GM21390 (cell line): ENCODE measurements around the gene RGS6.

Source experiments
- ATAC-seq: cut with Tn5 transposase; IDR thresholded peaks from one replicate; pipeline ENCODE4 v1.9.1; 2021; ENCODE audit not compliant: unreplicated experiment

The RGS6 gene

DNA sequence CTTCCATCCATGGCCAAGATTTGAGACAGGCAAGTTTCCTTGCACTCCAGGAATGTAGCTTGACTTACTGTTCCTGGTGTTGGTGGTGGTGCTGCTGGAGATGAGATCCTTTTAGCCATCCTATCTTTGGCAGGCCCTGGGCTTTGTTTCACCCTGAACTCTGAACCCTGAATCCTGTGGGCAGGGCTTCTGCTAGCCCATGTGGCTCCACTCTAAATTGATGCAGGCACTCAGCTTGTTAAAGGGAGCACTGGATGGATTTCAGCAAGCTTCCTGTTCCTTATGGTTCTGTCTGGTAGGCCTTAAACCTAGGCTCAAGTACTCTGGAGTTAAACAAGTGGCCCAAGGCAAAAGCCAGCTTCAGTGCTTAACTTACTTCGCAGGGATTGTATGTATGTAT is 138.2 kb downstream of the RGS6 start:
- no peak for ATAC-seq

DNA sequence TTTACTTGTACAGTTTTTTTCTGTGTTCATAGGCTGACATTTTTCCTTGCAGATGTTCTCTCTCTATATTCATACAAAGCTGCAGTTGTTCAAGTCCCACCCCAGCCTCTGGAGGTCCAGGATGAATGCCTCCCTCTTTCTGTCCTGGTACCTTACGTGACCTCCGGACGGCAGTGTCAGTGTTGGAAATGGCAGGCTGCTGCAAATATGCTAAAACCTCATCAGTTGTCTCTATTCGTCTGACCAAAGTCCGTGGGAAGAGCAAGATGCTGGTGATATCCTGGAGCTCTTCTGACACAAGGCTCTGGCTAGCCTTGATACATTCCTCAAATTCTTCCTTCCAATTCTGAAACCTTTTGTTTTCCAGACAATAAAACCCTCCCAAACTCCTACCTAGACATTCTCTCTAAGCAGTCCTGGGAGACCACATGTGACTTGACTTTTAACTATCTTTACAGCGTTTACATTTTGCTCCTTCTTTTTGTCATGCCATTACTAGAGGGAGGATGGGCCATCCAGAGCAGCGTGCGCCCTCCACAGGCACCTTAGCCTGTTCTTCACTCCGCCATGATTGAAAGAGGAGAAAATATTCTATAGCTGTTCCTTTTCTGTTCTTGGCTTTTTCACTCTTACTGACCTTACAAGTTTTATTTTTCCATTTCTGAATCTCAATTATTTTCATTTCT is 143.6 kb downstream of the RGS6 start:
- no peak for ATAC-seq

DNA sequence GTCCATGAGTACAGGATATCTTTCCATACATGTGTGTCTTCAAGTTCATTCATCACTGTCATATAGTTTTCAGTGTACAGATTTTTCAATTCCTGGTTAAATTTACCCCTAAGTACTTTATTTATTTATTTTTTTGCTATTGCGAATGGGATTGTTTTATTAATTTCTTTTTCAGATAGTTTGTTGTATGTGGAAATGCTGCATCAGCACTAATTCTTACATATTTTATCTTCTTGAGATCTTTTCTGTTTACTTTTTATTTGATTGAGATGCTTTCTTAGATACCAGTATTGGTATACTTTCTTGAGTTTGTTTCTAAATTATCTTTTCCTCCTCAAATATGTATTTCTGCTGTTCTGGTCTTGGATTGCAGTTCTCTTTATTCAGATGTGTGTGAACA is 148.9 kb downstream of the RGS6 start:
- ATAC-seq, result no peak

DNA sequence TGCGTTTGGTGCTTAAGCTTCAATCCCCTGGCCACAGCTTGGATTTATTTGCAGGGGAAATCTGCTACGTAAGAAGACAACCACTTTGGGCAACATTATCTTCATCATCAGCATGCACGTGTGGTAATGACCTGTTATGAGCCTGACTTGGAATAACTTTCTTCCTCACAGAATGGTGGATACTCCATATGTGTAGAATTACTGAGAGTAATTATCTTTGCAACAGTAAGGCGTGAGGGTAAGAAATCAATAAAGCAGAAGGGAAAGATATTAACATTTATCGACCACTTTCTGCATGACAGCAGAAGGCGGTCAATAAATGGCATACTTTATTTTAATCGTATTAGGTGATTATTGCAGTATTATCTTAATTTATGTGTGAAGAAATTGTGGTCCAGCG is 152.7 kb downstream of the RGS6 start:
- ATAC-seq, result no peak

GRCh38 chr14:72089625-72090024 is 157.4 kb downstream of the RGS6 start:
- no peak for ATAC-seq

- no peak for ATAC-seq
Measured at GRCh38 chr14:72094844-72095582, 162.8 kb downstream of the RGS6 start.

- ATAC-seq, result no peak
Measured at GRCh38 chr14:72097173-72097783, 165.0 kb downstream of the RGS6 start.

DNA sequence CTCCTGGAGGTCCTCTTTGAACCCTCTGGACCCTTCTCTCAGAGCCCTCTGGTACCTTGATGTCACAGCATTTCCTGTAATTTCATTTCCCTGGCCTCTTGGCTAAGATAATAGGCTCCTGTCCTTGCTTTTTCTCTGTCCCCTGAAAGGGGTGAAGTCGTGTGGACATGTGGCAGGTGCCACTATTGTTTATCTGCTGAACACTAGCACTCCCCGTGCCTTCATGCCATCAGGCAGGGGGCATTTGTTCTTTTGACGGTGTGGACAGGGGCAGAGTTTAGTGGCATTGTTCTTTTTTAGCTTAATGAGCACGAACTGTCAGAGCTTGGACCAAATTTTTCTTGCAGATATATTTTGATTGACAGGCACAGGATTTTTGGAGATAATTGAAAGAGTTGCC is 166.0 kb downstream of the RGS6 start:
- ATAC-seq, result no peak

DNA sequence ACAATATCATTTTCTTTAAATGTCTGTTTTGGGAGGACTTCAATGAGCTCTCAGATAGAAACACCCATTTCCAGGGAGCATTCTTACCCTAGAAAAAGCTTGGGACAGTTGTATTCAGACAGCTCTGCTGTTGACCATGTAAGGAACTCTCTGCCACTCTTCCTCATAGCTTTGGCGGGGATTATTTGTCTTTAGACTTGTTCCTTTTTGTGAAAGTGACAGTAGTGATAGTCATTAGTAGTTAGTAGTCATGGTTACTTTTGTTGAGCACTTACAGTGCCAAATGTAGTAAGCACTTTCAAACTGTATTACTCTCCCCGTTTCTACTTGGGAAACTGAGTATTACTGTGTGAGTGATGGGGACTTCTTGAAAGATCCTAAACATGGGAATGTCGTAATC is 167.3 kb downstream of the RGS6 start:
- no peak for ATAC-seq

DNA sequence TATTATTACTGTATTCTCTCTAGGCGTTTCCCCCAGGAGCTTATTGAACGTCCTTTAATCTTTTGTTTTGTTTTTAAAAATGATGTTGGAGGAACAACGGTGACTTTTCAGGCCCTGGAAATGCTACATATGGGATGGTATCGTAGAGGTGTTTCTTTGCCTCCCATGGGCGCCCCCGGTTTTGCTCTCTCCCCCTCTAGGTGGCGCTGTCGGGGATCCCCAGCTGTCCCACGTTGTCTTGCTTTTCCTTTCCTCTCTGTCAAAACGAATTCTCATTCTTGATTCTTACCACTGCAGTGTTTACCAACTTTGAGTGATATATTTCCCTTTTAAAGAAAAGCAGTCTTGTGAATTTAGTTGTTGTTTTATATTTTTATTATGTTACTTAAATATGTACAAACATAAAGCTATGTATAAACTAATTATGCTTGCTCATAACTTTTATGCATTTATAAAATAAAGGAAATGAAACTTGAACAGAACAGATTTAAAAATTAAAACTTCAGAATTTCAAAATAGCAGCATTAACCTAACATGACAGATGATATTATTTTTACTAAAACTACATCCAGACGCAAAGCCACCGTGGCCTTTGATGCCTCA is 171.9 kb downstream of the RGS6 start:
- no peak for ATAC-seq

GRCh38 chr14:72111911-72112310 is 179.7 kb downstream of the RGS6 start:
- no peak for ATAC-seq

GRCh38 chr14:72118841-72119240 is 186.6 kb downstream of the RGS6 start:
- ATAC-seq, result no peak

- ATAC-seq, result no peak
Measured at GRCh38 chr14:72120315-72120714, 188.1 kb downstream of the RGS6 start.

- no peak for ATAC-seq
Measured at GRCh38 chr14:72123755-72124154, 191.5 kb downstream of the RGS6 start.

DNA sequence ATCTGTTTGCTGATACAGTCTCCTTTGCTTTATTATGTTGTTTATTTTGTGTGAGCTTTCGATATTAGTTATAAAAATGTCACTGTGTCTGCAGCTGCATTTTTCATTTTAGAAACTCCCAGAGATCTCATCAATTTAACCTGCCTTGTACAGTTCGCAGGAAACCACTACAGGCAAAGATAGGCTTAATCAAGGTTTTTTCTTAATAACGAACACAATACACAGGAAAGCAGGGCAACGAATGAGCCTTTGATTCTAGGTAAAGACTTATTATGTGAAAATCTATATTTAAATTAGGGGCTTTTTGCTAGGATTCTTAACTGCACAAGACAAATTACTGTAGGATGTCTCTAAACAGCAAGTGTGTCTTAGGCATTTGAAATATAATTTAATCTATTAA is 191.9 kb downstream of the RGS6 start:
- no peak for ATAC-seq

DNA sequence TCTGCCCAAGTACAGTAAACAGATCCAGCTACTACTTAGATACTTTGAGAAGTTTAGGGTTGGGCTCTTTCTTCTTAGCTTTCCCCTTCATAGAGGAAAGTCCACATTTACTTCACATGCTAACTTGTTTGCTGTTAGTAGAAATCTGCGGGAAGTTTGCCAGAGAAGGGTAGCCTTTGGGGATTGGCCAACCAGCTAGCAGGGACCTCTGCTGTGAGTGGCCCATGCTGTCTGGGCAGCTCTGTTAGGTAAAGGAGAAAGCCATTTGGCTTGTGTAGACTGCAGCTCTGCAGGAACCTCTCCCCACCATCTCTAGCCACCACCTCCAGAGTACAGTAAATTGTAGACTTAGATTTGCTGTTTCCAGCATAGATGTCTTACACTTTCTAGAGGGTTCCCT is 193.9 kb downstream of the RGS6 start:
- ATAC-seq, result no peak

DNA sequence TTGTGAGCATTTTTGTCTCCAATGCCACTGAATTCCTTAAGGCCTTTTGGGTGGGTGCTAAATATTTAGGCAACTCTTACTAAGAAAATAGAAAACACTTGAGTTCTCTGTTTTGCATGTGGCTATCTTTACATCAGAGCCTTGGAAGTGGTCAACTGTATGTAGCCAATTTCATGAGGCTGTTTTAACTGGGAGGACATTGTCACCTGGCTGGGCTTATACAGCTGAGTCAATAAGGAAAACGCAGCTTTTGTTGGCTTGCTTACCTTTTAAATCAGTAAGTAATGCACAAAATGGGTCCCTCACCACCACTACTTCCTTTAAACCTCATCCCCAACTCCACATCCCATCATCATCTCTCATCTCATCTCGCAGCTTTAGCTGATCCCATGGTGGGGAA is 194.3 kb downstream of the RGS6 start:
- ATAC-seq, result no peak

GRCh38 chr14:72128629-72129028 is 196.4 kb downstream of the RGS6 start:
- ATAC-seq, result no peak

DNA sequence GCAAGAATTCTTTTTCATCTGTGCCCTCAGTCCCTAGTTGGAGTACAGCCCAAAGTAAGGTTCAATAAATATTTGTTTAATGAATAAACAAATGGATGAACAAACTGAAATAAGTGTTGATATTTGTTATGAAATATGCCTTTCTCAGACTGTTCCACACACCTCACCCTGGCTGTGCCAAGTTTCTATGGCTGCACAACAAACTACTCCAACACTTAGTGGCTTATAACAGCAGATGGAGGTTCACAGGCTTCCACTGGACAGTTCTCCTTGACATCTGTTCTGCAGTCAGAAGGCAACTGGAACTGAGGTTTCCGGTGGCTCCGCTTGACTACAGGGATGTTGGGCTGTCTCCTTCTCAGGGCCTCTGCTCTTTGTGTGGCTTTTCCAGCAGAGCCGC is 197.1 kb downstream of the RGS6 start:
- ATAC-seq, result no peak

- ATAC-seq, result no peak
Measured at GRCh38 chr14:72141084-72141483, 208.9 kb downstream of the RGS6 start.

DNA sequence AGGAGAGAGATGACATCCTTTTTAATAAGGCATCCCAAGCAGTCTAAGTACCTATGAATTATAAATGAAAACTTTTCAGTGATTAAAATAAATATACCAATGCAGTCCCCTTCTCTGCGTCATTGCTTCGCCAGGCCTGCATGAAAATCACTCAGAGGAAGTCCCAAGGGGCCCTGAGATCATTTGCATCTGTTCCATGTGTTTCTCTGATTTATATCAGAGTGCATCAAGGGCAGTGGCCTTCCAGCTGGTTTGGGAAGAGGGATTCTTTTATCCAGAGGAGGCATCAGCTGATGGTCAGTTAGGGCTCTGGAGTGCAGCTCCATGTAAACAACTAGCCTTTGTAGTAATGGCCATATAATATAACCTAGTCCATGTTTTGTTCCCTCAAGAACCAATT is 210.1 kb downstream of the RGS6 start:
- no peak for ATAC-seq

DNA sequence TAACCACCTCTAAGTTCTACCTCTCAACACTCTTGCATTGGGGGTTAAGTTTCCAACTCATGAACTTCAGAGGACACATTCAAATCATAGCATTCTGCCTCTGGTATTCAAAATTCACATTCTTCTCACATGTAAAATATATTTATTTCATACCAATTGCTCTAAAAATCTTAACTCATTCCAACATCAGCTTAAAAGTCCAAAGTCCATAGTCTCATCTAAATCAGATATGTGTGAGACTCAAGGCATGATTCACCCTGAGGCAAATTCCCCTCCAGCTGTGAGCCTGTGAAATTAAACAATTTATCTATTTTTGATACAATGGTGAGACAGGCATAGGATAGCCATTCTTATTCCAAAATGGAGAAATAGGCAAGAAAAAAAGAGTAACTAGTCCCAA is 214.0 kb downstream of the RGS6 start:
- ATAC-seq, result no peak
